GM12878 (cell line): ENCODE results near the gene CDC45. TPM values are rescaled to one million over a fixed set of nuclear protein-coding genes. Genes with fewer than 3 reads are reported as not detected.

Source experiments
- ATAC-seq: fragments of 200-7000 bp; cut with Tn5 transposase; 3 replicates; pipeline ENCODE4 v1.9.1; 2020; ENCODE audit warnings: mild to moderate bottlenecking, moderate library complexity
- BruUV-seq: library from RNA; stranded (reverse); fragments of 400-500 nt; replicated peaks from 2 replicates; lab custom pipeline; 2021; lab: Mats Ljungman, UMichigan
- CTCF ChIA-PET: fragments of 300-600 bp; sonication (Branson Sonifier 250); formaldehyde crosslinking; extraction: SDS; loops from one replicate; lab custom pipeline; 2021; ENCODE audit warnings: inconsistent platforms; lab: Yijun Ruan, JAX
- POLR2A ChIA-PET: fragments of 350-600 bp; formaldehyde crosslinking; extraction: SDS; loops from one replicate; lab custom pipeline; 2021; ENCODE audit warnings: inconsistent platforms; lab: Charles Lee
- RAD21 ChIA-PET: fragments of 300-600 bp; sonication (Branson Sonifier 250); formaldehyde crosslinking; loops from one replicate; lab custom pipeline; 2023; ENCODE audit warnings: antibody characterized with exemption; ENCODE audit not compliant: unreplicated experiment; lab: Charles Lee
- SMC1A ChIA-PET: fragments of 300-600 bp; sonication (Branson Sonifier 250); formaldehyde crosslinking; loops from one replicate; lab custom pipeline; 2023; ENCODE audit not compliant: unreplicated experiment, uncharacterized antibody; lab: Charles Lee
- DNase-seq: peaks from one replicate; pipeline ENCODE4 v3.0.0-alpha.2; 2011; ENCODE audit warnings: low read depth, low spot score
- FAIRE-seq: peaks from 3 replicates; lab custom pipeline; 2011; peaks lifted over from hg19 to GRCh38; lab: Jason Lieb, UNC
- H2AFZ ChIP-seq: 2 replicates; pipeline ENCODE4 v1.6.0; 2011; ENCODE audit warnings: low read depth, low read length, control low read depth; ENCODE audit not compliant: control insufficient read depth
- H3K27ac ChIP-seq: 2 replicates; pipeline ENCODE4 v1.5.1; 2011; ENCODE audit warnings: control low read depth; ENCODE audit not compliant: control insufficient read depth, insufficient read depth
- H3K27me3 ChIP-seq, 2 experiments: replicated peaks in 1 of 2; 2 replicates each; pipeline versions ENCODE4 v1.6.0 to v1.6.1; 2011; ENCODE audit warnings: low read length in 1 of 2; ENCODE audit not compliant: control insufficient read depth in 2 of 2, insufficient read depth in 2 of 2
- H3K36me3 ChIP-seq, 2 experiments: 2 replicates each; pipeline ENCODE4 v1.5.1; 2011; ENCODE audit warnings: low read length in 1 of 2; ENCODE audit not compliant: control insufficient read depth in 2 of 2, insufficient read depth in 2 of 2
- H3K4me1 ChIP-seq: 2 replicates; pipeline ENCODE4 v1.6.1; 2011; ENCODE audit warnings: mild to moderate bottlenecking, low read length, moderate library complexity, mixed read lengths; ENCODE audit not compliant: control insufficient read depth, insufficient read depth
- H3K4me2 ChIP-seq: 2 replicates; pipeline ENCODE4 v1.6.0; 2011; ENCODE audit warnings: control low read depth; ENCODE audit not compliant: control insufficient read depth, insufficient read depth
- H3K4me3 ChIP-seq: fragments of 200-600 bp; sonication (generic); 2 replicates; pipeline ENCODE4 v1.5.1; 2016
- H3K79me2 ChIP-seq: 2 replicates; pipeline ENCODE4 v1.6.0; 2011; ENCODE audit warnings: low read length; ENCODE audit not compliant: control insufficient read depth, insufficient read depth
- H3K9ac ChIP-seq: 2 replicates; pipeline ENCODE4 v1.8.0; 2011; ENCODE audit warnings: low read length, control low read depth, mixed read lengths; ENCODE audit not compliant: control insufficient read depth, insufficient read depth
- H3K9me3 ChIP-seq: replicated peaks from 3 replicates; pipeline ENCODE4 v1.5.1; 2011; ENCODE audit warnings: mild to moderate bottlenecking, low read length; ENCODE audit not compliant: control insufficient read depth, insufficient read depth
- H4K20me1 ChIP-seq: 2 replicates; pipeline ENCODE4 v1.6.0; 2011; ENCODE audit not compliant: control insufficient read depth, insufficient read depth
- ATF7 ChIP-seq: fragments of 450-650 bp; IDR thresholded peaks from 2 replicates; pipeline ENCODE4 v1.6.1; 2016; ENCODE audit warnings: low read depth, mild to moderate bottlenecking
- BACH1 ChIP-seq: fragments of 450-650 bp; IDR thresholded peaks from 2 replicates; pipeline ENCODE4 v1.6.1; 2017; ENCODE audit warnings: mild to moderate bottlenecking, borderline replicate concordance
- CBFB ChIP-seq: IDR thresholded peaks from 2 replicates; pipeline ENCODE4 v1.6.1; 2016; ENCODE audit warnings: antibody characterized with exemption, low read depth
- CEBPB ChIP-seq, 2 experiments: fragments of 150-350 bp in 1 of 2; IDR thresholded peaks; 2 replicates each; pipeline ENCODE4 v1.6.1; 2012 to 2014; ENCODE audit warnings: low read depth in 2 of 2, low read length in 2 of 2, borderline replicate concordance in 1 of 2, inconsistent platforms in 1 of 2
- CREM ChIP-seq: IDR thresholded peaks from 2 replicates; pipeline ENCODE4 v1.6.1; 2014; ENCODE audit warnings: antibody characterized with exemption, low read depth
- FOXM1 ChIP-seq: IDR thresholded peaks from 2 replicates; pipeline ENCODE4 v1.6.1; 2012; ENCODE audit warnings: low read depth, mild to moderate bottlenecking, inconsistent platforms, low read length, moderate library complexity
- GATAD2B ChIP-seq: fragments of 450-650 bp; conservative IDR thresholded peaks from 2 replicates; pipeline ENCODE4 v1.6.1; 2017; ENCODE audit warnings: low read depth, mild to moderate bottlenecking, moderate library complexity
- HDAC2 ChIP-seq: fragments of 200-600 bp; sonication (generic); IDR thresholded peaks from 2 replicates; pipeline ENCODE4 v1.6.1; 2017
- HDGF ChIP-seq: fragments of 450-650 bp; IDR thresholded peaks from 2 replicates; pipeline ENCODE4 v1.6.1; 2016; ENCODE audit warnings: antibody characterized with exemption
- NBN ChIP-seq: fragments of 450-650 bp; IDR thresholded peaks from 2 replicates; pipeline ENCODE4 v1.6.1; 2016
- PAX8 ChIP-seq: fragments of 450-650 bp; IDR thresholded peaks from 2 replicates; pipeline ENCODE4 v1.6.1; 2017; ENCODE audit warnings: mild to moderate bottlenecking, moderate library complexity
- PBX3 ChIP-seq: IDR thresholded peaks from 2 replicates; pipeline ENCODE4 v1.6.1; 2011; ENCODE audit warnings: mild to moderate bottlenecking, low read depth, low read length, moderate library complexity; ENCODE audit not compliant: insufficient replicate concordance
- SREBF2 ChIP-seq: IDR thresholded peaks from 2 replicates; pipeline ENCODE4 v1.6.1; 2012; ENCODE audit warnings: mild to moderate bottlenecking, low read length
- TCF12 ChIP-seq: IDR thresholded peaks from 2 replicates; pipeline ENCODE4 v1.6.1; 2011; ENCODE audit warnings: low read depth, mild to moderate bottlenecking, low read length
- ZBTB4 ChIP-seq: fragments of 450-650 bp; formaldehyde crosslinking; IDR thresholded peaks from 2 replicates; pipeline ENCODE4 v1.4.0; 2022; ENCODE audit warnings: mild to moderate bottlenecking, moderate library complexity
- ZBTB40 ChIP-seq: fragments of 450-650 bp; IDR thresholded peaks from 2 replicates; pipeline ENCODE4 v1.6.1; 2016; ENCODE audit warnings: mild to moderate bottlenecking, moderate library complexity, borderline replicate concordance
- WGBS: methylation state at CpG from one replicate; pipeline ENCODE4 v1.1.6; 2016; ENCODE audit warnings: low lambda C conversion rate; ENCODE audit not compliant: insufficient replicate concordance, insufficient coverage; ENCODE audit errors: missing lambda C conversion rate; 5-methylcytosine and 5-hydroxymethylcytosine counted together
- in situ Hi-C: fragments of 300-500 bp; cut with MboI; formaldehyde crosslinking; loops from 9 replicates; pipeline ENCODE4 v1.14.3; 2018; ENCODE audit warnings: mixed read lengths
- intact Hi-C: fragments of 100-400 bp; cut with micrococcal nuclease; formaldehyde crosslinking; loops from one replicate; pipeline ENCODE4 v1.14.2; 2022; ENCODE audit not compliant: unreplicated experiment
- polyA plus RNA-seq, 11 experiments: library from polyadenylated mRNA; depleted of rRNA in 4 of 11; unstranded in 6 of 11; stranded (reverse) in 5 of 11; fragments of >200 nt; fragmentation: Nextera tagmentation in 4 of 11; fragmentation: Illumina TruSeq in 1 of 11; extraction: Ambion mirVana in 4 of 11; extraction: Trizol in 1 of 11; gene quantifications; 1 replicate in 1 of 11; 2 replicates in 10 of 11; pipeline versions ENCODE4 v1.2.1 to v1.2.3, GENCODE V29; 2011 to 2016; ENCODE audit warnings: inconsistent platforms in 2 of 11, missing spikeins in 2 of 11, low read depth in 1 of 11
- total RNA-seq, 4 experiments: library from RNA; depleted of rRNA in 3 of 4; stranded (reverse); fragments of >200 nt in 3 of 4; fragmentation: Illumina TruSeq in 1 of 4; extraction: Trizol in 1 of 4; gene quantifications; 2 replicates each; pipeline versions ENCODE4 v1.2.1 to v1.2.3, GENCODE V29; 2013 to 2021

CDC45 gene
- total and polyA plus RNA-seq, 10 of the 15 experiments (the other 5 are each of a cell fraction or from before 2014, with no cell fraction given): 40.8 to 88.5 (median 54.2) TPM

GRCh38 chr22:19524170-19525115 lies 44.7 kb downstream of the CDC45 start, which contains the start of gene CLDN5:
TSS of gene CLDN5 (minus strand) at chr22:19524410. CDS start at chr22:19524255, 155 bp downstream.
- CTCF ChIA-PET: no interaction called here
- DNase-seq (no peak), ATAC-seq (peak; percentile 19; the same call in 2 of the 3 replicates), FAIRE-seq (no peak)
- peaks cover 0 to 2% of the 10 kb centered on the region in 2 experiments; a peak in 2 of 4 replicates for H3K27me3 ChIP-seq
- intact Hi-C loops (no loop called here), in situ Hi-C loops (no loop called here)
- WGBS: 11% methylated on average over 60 of the region's 69 CpGs
- H3K9me3 ChIP-seq: no peaks in the 10 kb centered on the region
- BruUV-seq: no TSS peak
- no peak within 1 kb of the TSS for H3K27ac ChIP-seq
- peaks cover 0 to 4% of the 10 kb centered on the region in 2 experiments; a peak in 2 of 4 replicates for H3K36me3 ChIP-seq
- H3K4me2 ChIP-seq: no peak within 1 kb of the TSS
- no peaks in the 10 kb centered on the region for H3K79me2 ChIP-seq
- SMC1A ChIA-PET: no interaction called here
- RAD21 ChIA-PET: no interaction called here
- H3K4me3 ChIP-seq: no peak within 1 kb of the TSS
- H2AFZ ChIP-seq: no peak within 1 kb of the TSS
- POLR2A ChIA-PET: no interaction called here
- H3K4me1 ChIP-seq: no peaks in the 10 kb centered on the region
- no peak within 1 kb of the TSS for H3K9ac ChIP-seq
- H4K20me1 ChIP-seq: no peaks in the 10 kb centered on the region
- TF ChIP-seq ZBTB40 (no peak), PBX3 (no peak), FOXM1 (no peak), CBFB (no peak), GATAD2B (no peak), BACH1 (no peak), ZBTB4 (CRISPR knock-in tag) (no peak), PAX8 (no peak), TCF12 (no peak), SREBF2 (no peak), NBN (no peak), ATF7 (no peak), HDAC2 (no peak), CREM (no peak), CEBPB (IDR thresholded peaks at IDR 0.05; ENCODE audit: borderline replicate concordance in 1 of 2, low read depth in 2 of 2, low read length in 2 of 2) (no peak), HDGF (no peak)
